SW480 (cell line): ENCODE data around the gene GALK2.
"Not testable (repeated sequence)": the region's sequence is repeated elsewhere in the genome, so short reads cannot be mapped to it uniquely, and the experiment has no call there.

Source experiments
- DNase-seq: peaks from one replicate; pipeline ENCODE4 v3.0.0-alpha.2; 2016; ENCODE audit warnings: low spot score

GALK2 gene

DNA sequence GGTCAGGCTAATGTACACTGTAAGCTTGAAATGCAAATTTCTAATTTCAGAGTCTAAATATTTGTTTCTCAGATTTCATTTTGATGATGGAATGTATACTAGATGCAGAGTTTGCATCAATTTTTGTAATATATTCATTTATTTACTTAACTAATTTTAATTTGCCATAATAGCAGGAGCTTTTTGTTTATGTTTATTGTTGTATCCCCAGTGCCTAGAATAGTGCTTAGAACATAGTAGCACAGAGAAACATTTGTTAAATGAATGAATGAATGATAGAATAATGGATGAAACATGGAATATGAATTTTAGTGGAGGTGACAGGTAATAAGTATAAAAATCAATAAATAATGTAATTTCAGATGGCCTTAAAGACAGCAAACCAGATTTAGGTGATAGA is 5.2 kb upstream of the GALK2 start:
- DNase-seq = no peak

DNA sequence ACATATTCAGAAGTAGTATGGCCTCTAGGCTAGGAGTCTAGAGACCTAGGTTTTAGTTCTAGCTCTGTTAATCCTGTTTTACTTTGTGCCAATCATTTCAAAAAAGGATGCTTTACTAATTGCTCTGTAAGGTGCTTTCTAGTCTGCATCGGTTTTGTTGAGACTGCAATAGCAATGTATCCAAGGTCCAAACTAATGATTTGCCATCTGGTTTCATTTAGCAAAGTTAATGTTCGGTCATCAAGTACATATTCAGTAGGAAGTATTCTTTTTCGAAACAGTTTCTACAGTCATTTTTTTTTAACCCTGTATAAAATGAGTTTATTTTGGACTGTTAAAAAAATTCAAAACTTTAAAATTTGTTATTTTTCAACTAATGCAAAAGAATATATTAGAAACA is 2.0 kb upstream of the GALK2 start:
- no peak for DNase-seq

DNA sequence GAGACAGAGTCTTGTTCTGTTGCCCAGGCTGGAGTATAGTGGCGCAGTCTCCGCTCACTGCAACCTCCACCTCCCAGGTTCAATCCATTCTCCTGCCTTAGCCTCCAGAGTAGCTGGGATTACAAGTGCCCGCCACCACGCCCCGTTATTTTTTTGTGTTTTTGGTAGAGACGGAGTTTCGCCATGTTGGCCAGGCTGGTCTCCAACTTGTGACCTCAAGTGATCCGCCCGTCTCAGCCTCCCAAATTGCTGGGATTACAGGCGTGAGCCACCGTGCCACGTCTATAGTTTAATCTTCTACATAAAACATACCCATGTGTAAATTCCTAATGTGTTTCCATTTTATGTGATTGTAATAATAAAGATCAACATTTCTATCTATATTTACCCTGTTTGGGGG is 1.7 kb downstream of the GALK2 start:
- DNase-seq = no peak

DNA sequence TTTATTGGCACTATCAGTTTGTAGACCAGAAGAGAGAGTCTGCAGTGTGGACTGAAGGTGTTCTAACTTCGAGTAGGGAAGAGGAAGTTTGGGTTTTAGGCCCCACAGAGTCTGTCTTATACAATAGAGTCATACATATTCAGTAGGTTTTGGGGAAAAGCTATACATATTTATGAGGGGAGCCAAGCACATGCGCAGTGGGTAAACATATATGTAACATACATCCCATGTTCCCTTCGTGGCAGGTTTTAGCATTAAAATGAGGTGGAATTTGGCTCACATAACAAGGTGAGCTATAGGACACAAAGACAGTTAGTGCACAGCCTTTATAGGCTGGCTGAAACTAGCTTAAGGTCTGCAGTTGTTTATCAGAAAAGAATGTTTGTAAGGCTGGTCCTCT is 4.9 kb downstream of the GALK2 start:
- no peak for DNase-seq

DNA sequence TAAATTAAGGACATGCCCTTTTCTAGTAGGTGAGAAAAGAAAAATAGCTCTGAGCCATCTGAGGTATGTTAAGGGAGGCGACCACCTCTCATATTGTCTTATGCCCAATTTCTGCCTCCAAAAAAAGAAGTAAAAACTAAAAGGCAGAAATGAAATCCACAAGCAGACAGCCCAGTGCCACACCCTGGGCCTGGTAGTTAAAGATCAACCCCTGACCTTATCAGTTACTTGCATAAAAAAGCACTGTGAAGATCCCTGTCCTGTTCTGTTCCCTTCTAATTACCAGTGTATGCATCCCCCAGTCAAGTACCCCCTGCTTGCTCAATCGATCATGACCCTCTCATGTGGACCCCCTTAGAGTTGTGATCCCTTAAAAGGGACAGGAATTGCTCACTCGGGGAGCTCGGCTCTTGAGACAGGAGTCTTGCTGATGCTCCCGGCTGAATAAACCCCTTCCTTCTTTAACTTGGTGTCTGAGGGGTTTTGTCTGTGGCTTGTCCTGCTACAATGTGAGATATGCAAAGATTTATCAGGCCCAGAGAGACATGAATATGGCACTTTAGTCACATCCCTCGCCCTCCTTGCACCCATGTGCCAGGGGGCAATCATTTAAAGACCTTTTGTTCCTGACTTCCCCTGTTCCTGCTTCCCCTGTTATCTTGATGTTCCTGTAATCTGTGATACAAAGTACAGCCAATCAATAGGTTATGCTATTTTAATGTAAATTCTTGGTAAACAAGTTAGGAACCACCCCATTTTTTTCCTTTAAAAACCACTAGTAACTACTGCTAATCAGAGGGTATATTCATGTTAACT is 5.7 kb downstream of the GALK2 start:
- not testable (repeated sequence) for DNase-seq

DNA sequence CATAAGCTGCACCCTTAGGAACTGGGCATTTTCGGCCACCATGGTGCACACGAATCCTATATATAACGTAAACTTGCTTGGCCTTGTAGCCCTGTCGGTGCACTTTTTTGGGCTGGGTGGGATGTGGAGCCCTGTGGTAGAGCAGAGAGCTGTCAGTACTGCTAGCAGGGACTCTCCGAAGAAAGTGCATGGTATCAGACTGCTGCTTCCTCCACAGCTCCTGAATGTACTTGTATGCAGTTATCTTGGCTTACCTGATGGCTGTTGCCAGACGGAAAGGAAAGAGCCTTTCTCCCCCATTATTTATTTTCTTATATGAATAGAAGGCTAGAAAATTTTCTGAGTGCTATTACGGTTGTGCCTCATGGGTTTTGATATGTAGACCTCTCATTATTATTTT is 8.4 kb downstream of the GALK2 start:
- no peak for DNase-seq

DNA sequence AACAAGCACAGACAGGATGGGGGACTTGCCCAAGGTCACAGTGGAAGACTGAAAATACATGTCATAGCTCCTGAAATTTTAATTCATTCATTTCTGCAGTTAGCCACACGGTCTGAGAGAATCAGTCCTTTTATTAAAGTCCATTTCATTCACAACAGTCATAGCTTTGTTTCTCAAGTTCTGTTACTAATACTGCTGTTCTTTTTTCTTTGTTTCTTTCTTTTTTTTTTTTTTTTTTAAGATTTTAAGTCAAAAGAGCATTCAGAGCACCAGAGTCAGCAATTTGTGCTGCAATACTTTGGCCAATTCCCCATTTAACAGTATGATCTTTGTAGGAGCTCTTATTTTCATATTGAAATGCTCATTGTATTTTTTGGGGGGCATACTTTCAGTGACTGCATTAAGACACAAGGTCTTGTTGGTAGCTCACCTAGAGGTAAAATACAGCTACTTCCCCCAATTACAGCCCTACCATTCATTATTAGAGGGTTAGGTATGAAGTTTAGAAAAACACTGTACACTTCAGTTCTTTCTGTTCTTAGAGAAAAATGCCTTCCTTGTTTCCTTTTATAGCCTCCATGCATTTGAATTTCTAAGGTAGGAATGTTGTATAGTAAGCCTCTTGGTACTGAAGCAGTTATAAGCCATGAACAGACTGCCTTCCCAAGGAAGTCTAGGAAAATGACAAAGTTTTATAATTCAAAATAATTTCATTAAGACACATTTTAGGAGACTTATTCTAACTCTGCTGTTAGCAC is 9.6 kb downstream of the GALK2 start:
- no peak for DNase-seq

DNA sequence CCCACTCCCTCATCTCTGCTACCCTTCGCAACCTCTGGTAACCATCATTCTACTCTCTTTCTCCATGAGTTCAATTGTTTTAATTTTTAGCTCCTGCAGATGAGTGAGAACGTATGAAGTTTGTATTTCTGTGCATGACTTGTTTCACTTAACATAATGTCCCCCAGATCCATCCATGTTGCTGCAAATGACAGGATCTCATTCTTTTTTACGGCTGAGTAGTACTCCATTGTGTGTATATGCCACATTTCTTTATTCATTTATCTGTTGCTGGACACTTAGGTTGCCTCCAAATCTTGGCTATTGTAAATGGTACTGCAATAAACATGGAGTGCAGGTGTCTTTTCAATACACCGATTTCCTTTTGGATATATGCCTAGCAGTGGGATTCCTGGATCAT is 12.1 kb downstream of the GALK2 start:
- DNase-seq = no peak

DNA sequence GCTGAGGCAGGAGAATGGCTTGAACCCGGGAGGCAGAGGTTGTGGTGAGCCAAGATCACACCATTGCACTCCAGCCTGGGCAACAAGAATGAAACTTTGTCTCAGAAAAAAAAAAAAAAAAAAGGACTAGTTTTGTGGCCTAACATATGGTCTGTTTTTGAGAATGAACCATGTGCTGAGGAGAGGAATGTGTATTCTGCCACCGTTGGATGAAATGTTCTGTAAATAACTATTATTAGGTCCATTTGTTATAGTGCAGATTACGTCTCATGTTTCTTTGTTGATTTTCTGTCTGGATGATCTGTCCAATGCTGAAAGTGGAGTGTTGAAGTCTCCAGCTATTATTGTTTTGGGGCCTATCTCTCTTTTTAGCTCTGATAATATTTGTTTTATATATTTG is 13.7 kb downstream of the GALK2 start:
- not testable (repeated sequence) for DNase-seq

DNA sequence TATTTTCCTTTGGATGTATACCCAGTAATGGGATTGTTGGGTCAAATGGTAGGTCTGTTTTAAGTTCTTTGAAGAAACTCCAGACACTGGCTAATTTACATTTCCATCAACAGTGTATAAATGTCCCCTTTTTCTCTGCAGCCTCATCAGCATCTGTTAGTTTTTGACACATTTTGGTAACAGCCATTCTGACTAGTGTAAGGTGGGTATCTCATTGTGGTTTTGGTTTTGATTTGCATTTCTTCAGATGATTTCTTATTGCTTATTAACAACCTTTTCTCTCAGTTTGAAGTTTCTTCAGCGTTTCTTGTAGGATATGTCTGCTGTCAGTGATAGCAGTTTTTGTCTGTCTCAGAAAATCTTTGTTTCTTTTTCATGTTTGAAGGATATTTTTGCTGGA is 15.4 kb downstream of the GALK2 start:
- no peak for DNase-seq

DNA sequence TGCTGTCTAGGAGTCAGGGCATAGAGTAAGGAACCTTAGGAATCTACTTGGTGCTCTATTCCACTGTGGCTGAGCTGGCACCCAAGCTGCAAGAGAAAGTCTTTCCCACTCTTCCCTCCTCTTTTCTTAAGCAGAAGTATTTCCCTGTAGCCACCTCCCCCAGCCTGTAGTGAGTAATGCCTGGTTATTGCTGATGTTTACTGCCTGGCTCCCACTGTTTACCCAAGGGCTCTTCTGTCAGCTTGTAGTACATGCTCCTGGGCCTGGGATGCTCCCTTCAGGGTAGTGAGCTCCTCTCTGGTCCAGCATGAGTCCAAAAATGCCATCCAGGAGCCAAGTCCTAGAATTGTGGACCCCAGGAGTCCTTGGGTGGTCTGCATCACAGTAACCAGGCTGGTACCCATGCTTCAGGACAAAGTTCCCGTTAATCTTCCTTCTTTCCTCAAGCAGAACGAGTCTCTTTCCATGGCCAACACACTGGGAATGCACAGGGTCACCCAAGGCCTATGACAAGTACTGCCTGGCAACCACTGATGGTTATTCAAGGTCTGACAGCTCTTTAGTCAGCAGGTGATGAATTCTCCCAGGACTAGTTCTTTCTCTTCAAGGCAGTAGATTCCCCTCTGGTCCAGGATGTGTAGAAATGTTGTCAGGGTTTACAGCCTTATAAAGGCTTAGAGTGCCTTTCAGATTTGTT is 17.6 kb downstream of the GALK2 start:
- no peak for DNase-seq

DNA sequence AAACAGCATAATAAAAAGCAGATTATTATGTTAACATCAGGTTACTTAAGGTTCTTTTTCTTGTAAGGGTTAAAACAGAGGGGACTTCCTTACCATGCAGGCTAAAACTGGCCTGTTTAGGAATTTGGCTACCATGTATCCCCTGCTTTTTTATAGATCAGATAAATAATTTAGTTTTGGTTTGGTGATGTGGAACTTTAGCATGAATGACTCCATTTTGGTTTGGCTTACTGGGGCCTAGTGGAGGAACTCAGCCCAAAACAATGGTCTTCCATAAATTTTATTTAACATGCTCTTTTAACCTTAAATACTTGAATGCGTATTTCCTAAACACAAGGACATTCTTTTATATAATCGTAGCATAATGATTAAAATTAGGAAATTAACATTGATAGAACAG is 18.9 kb downstream of the GALK2 start:
- DNase-seq = no peak

DNA sequence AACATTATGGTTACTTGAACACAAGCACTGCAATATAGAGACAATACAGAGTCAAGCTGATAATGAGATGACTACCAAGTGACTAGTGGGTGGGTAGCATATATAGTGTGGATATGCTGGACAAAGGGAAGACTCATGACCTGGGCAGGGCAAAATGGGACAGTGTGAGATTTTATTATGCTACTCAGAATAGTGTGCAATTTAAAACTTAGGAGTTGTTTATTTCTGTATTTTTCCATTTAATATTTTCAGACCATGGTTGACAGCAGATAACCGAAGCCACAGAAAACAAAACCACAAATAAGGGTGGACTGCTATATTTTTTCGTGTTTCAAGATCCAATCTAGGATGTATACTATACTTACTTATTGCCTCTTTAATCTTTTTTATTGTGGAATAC is 19.6 kb downstream of the GALK2 start:
- DNase-seq = no peak

DNA sequence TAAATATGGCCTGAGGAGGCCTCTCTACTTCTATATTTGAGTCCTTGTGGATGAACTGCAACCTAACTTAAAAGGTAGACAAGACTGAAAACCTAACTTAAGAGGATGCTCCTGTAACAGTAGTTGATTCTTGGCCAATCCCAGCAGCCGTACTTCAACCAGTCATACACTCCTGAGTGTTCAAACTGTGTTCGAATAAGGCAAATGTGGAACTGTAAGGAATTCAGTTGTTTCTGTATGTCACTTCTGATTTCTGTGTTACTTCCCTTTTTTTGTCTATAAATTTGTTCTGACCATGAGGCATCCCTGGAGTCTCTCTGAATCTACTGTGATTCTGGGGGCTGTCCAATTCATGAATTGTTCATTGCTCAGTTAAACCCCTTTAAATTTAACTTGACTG is 20.5 kb downstream of the GALK2 start:
- DNase-seq = no peak

DNA sequence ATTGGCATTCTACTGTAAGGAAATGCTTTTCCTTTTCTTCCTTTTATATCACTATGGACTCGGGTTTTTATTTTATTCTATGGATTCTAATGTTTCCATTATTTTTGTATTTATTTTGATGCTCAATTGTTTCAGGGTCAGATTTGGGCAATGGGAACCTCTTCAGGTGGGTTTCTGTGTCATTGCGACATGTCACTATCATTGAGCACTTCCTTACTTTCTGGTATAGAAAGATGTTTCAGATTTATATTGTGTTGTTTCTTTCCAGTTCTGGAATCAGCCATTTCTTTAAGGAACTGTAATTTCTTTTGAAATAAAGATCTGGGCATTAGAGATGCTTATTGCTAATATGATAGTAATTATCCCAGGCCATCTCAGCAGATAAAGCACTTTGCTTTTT is 21.8 kb downstream of the GALK2 start:
- DNase-seq = no peak

DNA sequence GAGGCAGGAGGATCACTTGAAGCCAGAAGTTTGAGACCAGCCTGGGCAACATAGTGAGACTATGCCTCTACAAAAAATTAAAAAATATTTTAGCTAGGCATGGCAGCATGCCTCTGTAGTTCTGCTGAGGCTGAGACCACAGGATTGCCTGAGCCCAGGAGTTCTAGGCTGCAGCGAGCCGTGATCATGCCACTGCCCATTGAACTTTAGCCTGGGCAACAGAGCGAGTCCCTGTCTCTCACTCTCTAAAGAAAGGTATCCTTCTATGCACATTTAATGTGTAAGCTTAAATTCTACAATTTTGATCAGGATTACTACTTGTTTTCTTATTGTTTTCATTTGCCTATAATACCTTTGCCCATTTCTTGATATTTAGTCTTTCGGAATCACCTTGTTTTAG is 26.8 kb downstream of the GALK2 start:
- DNase-seq = no peak

DNA sequence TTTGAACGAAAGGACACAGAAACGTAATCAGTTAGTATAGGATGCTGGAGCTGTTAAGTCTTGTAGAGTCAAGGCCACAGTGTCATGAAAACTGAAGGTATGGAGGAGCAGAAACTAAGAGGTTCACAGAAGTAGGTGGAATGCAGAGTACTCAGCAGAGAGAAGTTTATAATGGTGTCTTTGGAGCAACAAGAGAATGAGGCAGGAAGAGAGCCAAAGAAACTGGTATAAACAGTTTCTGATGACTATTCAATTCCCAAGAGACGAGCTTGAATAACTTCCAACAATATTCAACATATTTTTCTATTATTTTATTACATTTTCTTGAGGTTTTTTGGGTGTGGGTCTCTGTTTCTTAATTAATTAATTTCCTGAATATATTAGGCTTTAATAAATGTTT is 29.6 kb downstream of the GALK2 start:
- DNase-seq = no peak

DNA sequence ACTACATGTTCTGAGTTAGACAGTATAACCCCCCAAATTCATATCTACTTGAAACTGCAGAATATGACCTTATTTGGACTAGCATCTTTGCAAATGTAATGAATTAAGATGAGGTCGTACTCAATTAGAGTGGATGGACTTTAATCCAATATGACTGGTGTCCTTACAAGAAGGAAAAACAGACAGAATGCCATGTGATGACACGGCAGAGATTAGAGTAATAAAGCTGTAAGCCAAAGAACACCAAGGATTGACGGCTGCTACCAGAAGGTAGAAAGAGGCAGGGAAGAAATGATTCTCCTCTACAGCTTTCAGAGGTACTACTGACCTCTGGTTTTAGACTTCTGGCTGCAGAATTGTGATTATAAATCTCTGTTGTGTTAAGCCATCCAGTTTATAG is 30.3 kb downstream of the GALK2 start:
- no peak for DNase-seq

DNA sequence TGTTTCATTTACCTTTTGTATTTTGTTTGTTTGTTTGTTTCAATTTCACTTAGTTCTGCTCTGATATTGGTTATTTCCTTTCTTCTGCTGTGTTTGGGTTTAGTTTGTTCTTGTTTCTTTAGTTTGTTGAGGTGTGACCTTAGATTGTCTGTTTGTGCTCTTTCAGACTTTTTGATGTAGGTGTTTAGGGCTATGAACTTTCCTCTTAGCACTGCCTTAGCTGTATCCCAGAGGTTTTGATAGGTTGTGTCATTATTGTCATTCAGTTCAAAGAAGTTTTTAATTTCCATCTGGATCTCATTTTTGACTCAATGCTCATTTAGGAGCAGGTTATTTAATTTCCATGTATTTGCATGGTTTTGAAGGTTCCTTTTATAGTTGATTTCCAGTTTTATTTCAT is 38.1 kb downstream of the GALK2 start:
- DNase-seq = not testable (repeated sequence)

DNA sequence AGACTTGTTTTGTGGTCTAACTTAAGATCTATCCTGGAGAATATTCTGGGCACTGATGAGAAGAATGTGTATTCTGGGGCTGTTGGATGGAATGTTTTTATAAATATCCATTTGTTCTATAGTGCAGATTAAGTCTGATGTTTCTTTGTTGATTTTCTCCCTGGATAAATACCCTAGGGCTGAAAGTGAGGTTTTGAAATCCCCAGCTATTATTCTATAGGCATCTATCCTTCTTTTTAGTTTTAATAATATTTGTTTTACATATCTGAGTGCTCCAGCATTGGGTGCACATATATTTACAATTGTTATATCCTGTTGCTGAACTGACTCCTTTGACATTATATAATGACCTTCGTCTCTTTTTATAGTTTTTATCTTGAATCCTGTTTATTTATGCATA is 42.9 kb downstream of the GALK2 start:
- no peak for DNase-seq

DNA sequence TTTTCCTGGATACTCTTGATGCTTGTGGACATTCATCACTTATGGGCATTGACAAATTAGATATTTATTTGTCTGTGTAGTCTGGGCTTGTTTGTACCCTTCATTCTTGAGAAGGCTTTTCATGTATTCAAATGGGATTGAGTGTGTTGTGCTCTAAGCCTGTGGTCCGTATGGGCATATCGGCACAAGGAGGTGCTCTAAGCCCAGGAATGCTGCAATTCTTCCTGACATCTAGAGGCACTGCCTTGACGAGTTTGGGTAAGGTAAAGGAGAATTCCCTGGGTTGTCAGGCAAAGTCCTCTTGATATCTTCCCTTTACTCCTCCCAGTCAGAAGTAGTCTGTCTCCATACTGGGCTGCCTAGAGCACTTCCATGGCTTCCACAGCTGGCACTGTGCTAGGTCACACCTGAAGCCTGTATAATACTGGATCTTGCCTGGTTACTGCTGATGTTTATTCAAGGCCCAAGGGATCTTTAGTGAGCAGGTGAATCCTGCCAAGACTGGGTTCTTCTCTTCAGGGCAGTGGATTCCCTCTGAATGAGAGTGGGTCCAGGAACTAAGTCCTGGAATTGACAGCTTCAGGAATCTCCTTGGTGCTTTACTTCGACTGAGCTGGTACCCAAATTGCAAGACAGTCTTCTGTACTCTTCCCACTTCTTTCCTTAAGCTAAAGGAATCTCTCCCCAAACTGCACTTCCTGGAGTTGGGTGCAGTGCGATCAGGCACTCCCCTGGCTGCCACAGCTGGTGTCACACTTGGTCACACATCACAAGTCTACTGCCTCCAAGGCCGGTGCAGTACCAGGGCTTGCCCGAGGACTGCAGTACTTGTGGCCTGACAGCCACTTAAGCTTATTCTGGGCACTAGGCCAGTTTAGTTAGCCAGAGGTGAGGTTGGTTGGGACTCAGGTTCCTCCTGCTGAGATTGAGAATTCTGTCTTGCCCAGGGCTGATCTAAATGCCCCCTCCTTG is 46.0 kb downstream of the GALK2 start:
- DNase-seq = no peak
